H9 (cell line): ENCODE results near the gene PDZRN4. TPM values are rescaled to one million over a fixed set of nuclear protein-coding genes. Genes with fewer than 3 reads are reported as not detected.
"Not testable (repeated sequence)": the region's sequence is repeated elsewhere in the genome, so short reads cannot be mapped to it uniquely, and the experiment has no call there.

ENCODE experiments used
- DNase-seq: peaks from one replicate; pipeline ENCODE4 v3.0.0-alpha.2; 2017
- H2AFZ ChIP-seq: one replicate; pipeline ENCODE4 v1.6.1; 2013; ENCODE audit warnings: mild to moderate bottlenecking, low read length, control low read depth, moderate library complexity
- H2AK5ac ChIP-seq: 2 replicates; pipeline ENCODE4 v1.6.1; 2013; ENCODE audit warnings: low read length, control low read depth, mixed read lengths; ENCODE audit not compliant: insufficient read length
- H2BK120ac ChIP-seq: one replicate; pipeline ENCODE4 v1.6.1; 2013; ENCODE audit warnings: low read depth, mild to moderate bottlenecking, low read length, control low read depth, inconsistent platforms; ENCODE audit not compliant: poor library complexity, severe bottlenecking
- H2BK12ac ChIP-seq: 2 replicates; pipeline ENCODE4 v1.6.1; 2013; ENCODE audit warnings: low read length, control low read depth, mixed read lengths, low read depth; ENCODE audit not compliant: insufficient read length
- H2BK15ac ChIP-seq: 2 replicates; pipeline ENCODE4 v1.6.1; 2013; ENCODE audit warnings: low read depth, low read length, control low read depth
- H2BK20ac ChIP-seq: one replicate; pipeline ENCODE4 v1.6.1; 2013; ENCODE audit warnings: low read depth, mild to moderate bottlenecking, low read length, control low read depth, inconsistent platforms; ENCODE audit not compliant: poor library complexity, severe bottlenecking
- H2BK5ac ChIP-seq: 2 replicates; pipeline ENCODE4 v1.6.1; 2013; ENCODE audit warnings: low read length, control low read depth, mixed read lengths; ENCODE audit not compliant: insufficient read length
- H3K14ac ChIP-seq: 2 replicates; pipeline ENCODE4 v1.6.1; 2013; ENCODE audit warnings: low read length, control low read depth; ENCODE audit not compliant: insufficient read depth
- H3K18ac ChIP-seq: 2 replicates; pipeline ENCODE4 v1.6.1; 2013; ENCODE audit warnings: low read depth, mild to moderate bottlenecking, mixed read lengths, low read length, control low read depth; ENCODE audit not compliant: insufficient read length
- H3K23ac ChIP-seq: 2 replicates; pipeline ENCODE4 v1.6.1; 2013; ENCODE audit warnings: low read length, control low read depth, mixed read lengths, low read depth; ENCODE audit not compliant: insufficient read length
- H3K23me2 ChIP-seq: 2 replicates; pipeline ENCODE4 v1.6.1; 2013; ENCODE audit warnings: low read depth, mild to moderate bottlenecking, mixed read lengths, low read length, control low read depth; ENCODE audit not compliant: insufficient read length, poor library complexity, severe bottlenecking
- H3K27ac ChIP-seq: 2 replicates; pipeline ENCODE4 v1.5.1; 2013; ENCODE audit warnings: low read length, control low read depth, mixed read lengths, low read depth; ENCODE audit not compliant: insufficient read length
- H3K27me3 ChIP-seq: 2 replicates; pipeline ENCODE4 v1.6.1; 2013; ENCODE audit warnings: low read length, control low read depth, inconsistent platforms; ENCODE audit not compliant: insufficient read depth
- H3K4ac ChIP-seq: 2 replicates; pipeline ENCODE4 v1.6.1; 2013; ENCODE audit warnings: low read depth, mild to moderate bottlenecking, control low read depth, inconsistent platforms, low read length, moderate library complexity
- H3K4me1 ChIP-seq: 2 replicates; pipeline ENCODE4 v1.6.1; 2013; ENCODE audit warnings: low read length, control low read depth, inconsistent platforms; ENCODE audit not compliant: insufficient read depth
- H3K4me2 ChIP-seq: 2 replicates; pipeline ENCODE4 v1.6.1; 2013; ENCODE audit warnings: low read length, control low read depth, mixed read lengths; ENCODE audit not compliant: insufficient read length, insufficient read depth
- H3K56ac ChIP-seq: 2 replicates; pipeline ENCODE4 v1.6.1; 2013; ENCODE audit warnings: low read depth, mild to moderate bottlenecking, mixed read lengths, low read length, control low read depth; ENCODE audit not compliant: insufficient read length
- H3K79me1 ChIP-seq: 2 replicates; pipeline ENCODE4 v1.6.1; 2013; ENCODE audit warnings: low read depth, mild to moderate bottlenecking, moderate library complexity, low read length, control low read depth, inconsistent platforms; ENCODE audit not compliant: insufficient read depth, poor library complexity, severe bottlenecking
- H3K79me2 ChIP-seq: 2 replicates; pipeline ENCODE4 v1.6.1; 2013; ENCODE audit warnings: low read length, control low read depth, inconsistent platforms; ENCODE audit not compliant: insufficient read depth
- H3K9ac ChIP-seq: 2 replicates; pipeline ENCODE4 v1.6.1; 2013; ENCODE audit warnings: low read length, control low read depth, mixed read lengths; ENCODE audit not compliant: insufficient read length; ENCODE audit errors: extremely low read depth
- H3K9me3 ChIP-seq: one replicate; pipeline ENCODE4 v1.6.1; 2013; ENCODE audit warnings: low read depth, low read length, inconsistent platforms; ENCODE audit not compliant: control insufficient read depth
- H3T11ph ChIP-seq: one replicate; pipeline ENCODE4 v1.6.1; 2013; ENCODE audit warnings: mild to moderate bottlenecking, low read length, control low read depth, inconsistent platforms
- H4K20me1 ChIP-seq: one replicate; pipeline ENCODE4 v1.6.1; 2013; ENCODE audit not compliant: control insufficient read depth, insufficient read length, insufficient read depth
- H4K5ac ChIP-seq: 2 replicates; pipeline ENCODE4 v1.6.1; 2013; ENCODE audit warnings: low read depth, mild to moderate bottlenecking, mixed read lengths, low read length, control low read depth; ENCODE audit not compliant: insufficient read length
- H4K8ac ChIP-seq: replicated peaks from 2 replicates; pipeline ENCODE4 v1.6.1; 2013; ENCODE audit warnings: low read length, control low read depth, mixed read lengths, low read depth; ENCODE audit not compliant: insufficient read length
- H4K91ac ChIP-seq: 2 replicates; pipeline ENCODE4 v1.6.1; 2013; ENCODE audit warnings: low read depth, mild to moderate bottlenecking, moderate library complexity, mixed read lengths, low read length, control low read depth; ENCODE audit not compliant: insufficient read length
- H3K27ac Mint-ChIP-seq, 3 experiments: 2 replicates in 2 of 3; 3 replicates in 1 of 3; pipeline ENCODE4 v1.8.0; 2020 to 2021; ENCODE audit warnings: mixed read lengths in 3 of 3, mild to moderate bottlenecking in 1 of 3, moderate library complexity in 1 of 3
- H3K27me3 Mint-ChIP-seq: 2 replicates; pipeline ENCODE4 v1.8.0; 2021; ENCODE audit warnings: low read depth, mild to moderate bottlenecking, moderate library complexity, mixed read lengths
- H3K36me3 Mint-ChIP-seq, 3 experiments: 2 replicates in 2 of 3; 3 replicates in 1 of 3; pipeline ENCODE4 v1.8.0; 2020 to 2021; ENCODE audit warnings: low read depth in 3 of 3, mixed read lengths in 3 of 3; ENCODE audit not compliant: insufficient read depth in 1 of 3
- H3K4me1 Mint-ChIP-seq, 2 experiments: 2 replicates each; pipeline ENCODE4 v1.8.0; 2020; ENCODE audit warnings: mixed read lengths in 2 of 2
- H3K4me3 Mint-ChIP-seq, 2 experiments: 2 replicates in 1 of 2; 3 replicates in 1 of 2; pipeline ENCODE4 v1.8.0; 2020 to 2021; ENCODE audit warnings: mild to moderate bottlenecking in 2 of 2, mixed read lengths in 2 of 2, moderate library complexity in 1 of 2
- H3K9me3 Mint-ChIP-seq, 2 experiments: 2 replicates in 1 of 2; 3 replicates in 1 of 2; pipeline ENCODE4 v1.8.0; 2020; ENCODE audit warnings: mild to moderate bottlenecking in 2 of 2, mixed read lengths in 2 of 2, moderate library complexity in 1 of 2
- CTCF ChIP-seq: fragments of 200-600 bp; sonication (generic); conservative IDR thresholded peaks from 3 replicates; pipeline ENCODE4 v1.8.0; 2021; ENCODE audit warnings: antibody characterized with exemption, mild to moderate bottlenecking
- WGBS: extraction: QIAGEN DNeasy Blood & Tissue Kit; methylation state at CpG from one replicate; pipeline ENCODE4 v1.1.7; 2013; ENCODE audit warnings: missing lambda C conversion rate, low lambda C conversion rate, mixed read lengths; ENCODE audit not compliant: insufficient read length; ENCODE audit errors: extremely low coverage; 5-methylcytosine and 5-hydroxymethylcytosine counted together
- total RNA-seq: library from RNA; stranded (reverse); gene quantifications from 2 replicates; pipeline ENCODE4 v1.2.1, GENCODE V29; 2021

PDZRN4 gene
- total RNA-seq, 1 experiment from 2014 or later = not detected

GRCh38 chr12:41545761-41546160 lies 357.6 kb downstream of the PDZRN4 start:
- no peak overlapping the region for H2AFZ ChIP-seq
- no peaks in the 10 kb centered on the region for H3K9me3 ChIP-seq
- H3K9ac ChIP-seq = no peak overlapping the region
- peak overlapping the region; percentile 88 for H4K8ac ChIP-seq
- no peaks in the 10 kb centered on the region for H3K79me2 ChIP-seq
- no peak overlapping the region for H3K18ac ChIP-seq
- Mint-ChIP-seq H3K4me3 (no peak overlapping the region), H3K9me3 (no peaks in the 10 kb centered on the region), H3K27me3 (no peaks in the 10 kb centered on the region), H3K36me3 (peaks cover 0 to 1% (median 0%) of the 10 kb centered on the region in 3 experiments; a peak in 1 of 7 replicates), H3K4me1 (no peaks in the 10 kb centered on the region), H3K27ac (no peak overlapping the region; a peak in 1 of 7 replicates)
- no peak overlapping the region for H2BK20ac ChIP-seq
- no peak for TF ChIP-seq CTCF
- H2BK12ac ChIP-seq = no peak overlapping the region
- H3K23me2 ChIP-seq = no peaks in the 10 kb centered on the region
- H3T11ph ChIP-seq = no peak overlapping the region
- H4K91ac ChIP-seq = no peak overlapping the region
- no peaks in the 10 kb centered on the region for H3K79me1 ChIP-seq
- no peaks in the 10 kb centered on the region for H4K20me1 ChIP-seq
- no peaks in the 10 kb centered on the region for H3K27me3 ChIP-seq
- H3K4me2 ChIP-seq = no peak overlapping the region
- DNase-seq = no peak
- H4K5ac ChIP-seq = no peak overlapping the region
- no peaks in the 10 kb centered on the region for H3K4me1 ChIP-seq
- no CpG with 5 or more reads among the region's 6 CpGs for WGBS
- H3K27ac ChIP-seq = no peak overlapping the region
- no peak overlapping the region for H2BK15ac ChIP-seq
- no peak overlapping the region for H3K4ac ChIP-seq
- H3K14ac ChIP-seq = no peak overlapping the region
- no peak overlapping the region for H2BK5ac ChIP-seq
- no peak overlapping the region for H3K23ac ChIP-seq
- H2AK5ac ChIP-seq = no peak overlapping the region
- H2BK120ac ChIP-seq = no peak overlapping the region
- no peak overlapping the region for H3K56ac ChIP-seq

- not testable (repeated sequence) for H3K27me3 Mint-ChIP-seq, H3T11ph ChIP-seq, H3K79me2 ChIP-seq, DNase-seq, H3K27ac ChIP-seq, H3K4me1 Mint-ChIP-seq, H3K56ac ChIP-seq, H4K5ac ChIP-seq, H3K27me3 ChIP-seq, H3K9me3 ChIP-seq, H3K9ac ChIP-seq, H3K23me2 ChIP-seq, H3K9me3 Mint-ChIP-seq, H3K18ac ChIP-seq, H3K4me1 ChIP-seq, H3K23ac ChIP-seq, H2BK5ac ChIP-seq, H3K79me1 ChIP-seq, H3K36me3 Mint-ChIP-seq, H4K91ac ChIP-seq, H3K14ac ChIP-seq, H2AFZ ChIP-seq, H3K4ac ChIP-seq, H2AK5ac ChIP-seq, H4K20me1 ChIP-seq, H2BK12ac ChIP-seq, H3K4me3 Mint-ChIP-seq, H4K8ac ChIP-seq, H3K4me2 ChIP-seq, H2BK20ac ChIP-seq, H3K27ac Mint-ChIP-seq, H2BK120ac ChIP-seq, H2BK15ac ChIP-seq
- WGBS = no CpG with 5 or more reads among the region's 1 CpG
Observed at GRCh38 chr12:41547071-41547470, 359.0 kb downstream of the PDZRN4 start.
